HG02870 (cell line): ENCODE results near the gene SSR2.
A peak's percentile ranks its signal among the peaks of the same experiment; 100 is the strongest.

Source experiments
- ATAC-seq: cut with Tn5 transposase; IDR thresholded peaks from one replicate; pipeline ENCODE4 v1.9.1; 2021; ENCODE audit warnings: mild to moderate bottlenecking, moderate library complexity; ENCODE audit not compliant: unreplicated experiment

Gene SSR2

DNA sequence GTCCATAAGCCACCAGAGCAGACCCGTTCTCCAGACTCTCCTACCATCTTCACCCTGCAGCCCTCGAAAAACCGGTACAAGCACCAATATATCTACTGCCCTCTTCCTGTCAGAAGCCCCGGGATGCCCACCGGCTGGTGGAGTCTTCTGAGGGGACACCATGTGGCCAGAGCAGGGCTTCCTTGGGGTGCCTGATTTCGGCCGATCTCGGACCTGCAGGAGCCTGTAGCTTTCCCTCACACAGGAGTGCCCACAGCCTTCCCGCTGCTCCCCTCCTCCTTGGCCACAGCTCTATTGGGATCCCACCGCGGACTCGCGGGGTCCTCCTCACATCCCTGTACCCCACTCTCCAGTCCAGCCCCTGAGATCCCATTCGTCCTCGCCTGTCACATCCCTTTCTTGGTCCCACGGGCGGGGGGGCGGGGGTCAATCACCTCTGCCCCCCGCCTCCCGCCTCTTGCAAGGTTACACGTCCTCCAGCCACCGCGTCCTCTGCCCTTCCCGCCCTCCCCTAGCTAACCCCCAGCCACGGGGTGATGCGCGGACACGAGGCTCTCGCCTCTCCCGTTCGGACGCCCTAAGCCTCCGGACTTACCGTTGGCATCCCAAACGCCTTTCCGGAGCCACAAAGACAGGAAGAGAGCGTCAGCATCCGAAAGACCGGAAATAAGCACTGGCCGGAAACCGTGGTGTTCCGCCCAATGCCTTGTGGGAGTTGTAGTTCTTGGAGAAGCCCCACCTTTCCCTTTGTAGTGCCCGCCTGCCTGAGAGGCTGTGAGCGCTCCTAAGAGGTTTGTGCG lies at the start of gene SSR2:
TSS of gene SSR2 (minus strand) at position 659 of the 800 bp plus-strand sequence. CDS start 784 bp downstream, outside the sequence.
- ATAC-seq, result peak; percentile 97

DNA sequence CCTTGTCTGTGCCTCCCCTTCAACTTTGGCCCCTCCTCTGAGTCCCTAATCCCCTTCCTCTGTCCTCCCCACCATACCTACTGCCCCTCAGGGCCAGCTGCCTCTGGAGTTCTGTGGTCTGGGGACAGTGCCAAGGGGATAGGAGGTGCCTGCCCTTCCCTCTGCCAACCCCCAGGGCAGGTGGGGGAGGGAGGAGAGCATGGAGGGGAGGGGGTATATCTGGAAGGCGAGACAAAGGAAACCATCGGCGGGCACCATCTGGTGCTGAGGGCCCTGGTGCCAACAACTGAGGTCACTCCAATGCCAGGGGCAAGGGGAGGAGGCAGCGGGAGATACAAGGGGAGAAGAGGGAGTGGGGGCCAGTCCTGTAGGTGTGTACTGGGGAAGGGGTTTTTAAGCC lies 49.8 kb upstream of the SSR2 start:
- no peak for ATAC-seq

DNA sequence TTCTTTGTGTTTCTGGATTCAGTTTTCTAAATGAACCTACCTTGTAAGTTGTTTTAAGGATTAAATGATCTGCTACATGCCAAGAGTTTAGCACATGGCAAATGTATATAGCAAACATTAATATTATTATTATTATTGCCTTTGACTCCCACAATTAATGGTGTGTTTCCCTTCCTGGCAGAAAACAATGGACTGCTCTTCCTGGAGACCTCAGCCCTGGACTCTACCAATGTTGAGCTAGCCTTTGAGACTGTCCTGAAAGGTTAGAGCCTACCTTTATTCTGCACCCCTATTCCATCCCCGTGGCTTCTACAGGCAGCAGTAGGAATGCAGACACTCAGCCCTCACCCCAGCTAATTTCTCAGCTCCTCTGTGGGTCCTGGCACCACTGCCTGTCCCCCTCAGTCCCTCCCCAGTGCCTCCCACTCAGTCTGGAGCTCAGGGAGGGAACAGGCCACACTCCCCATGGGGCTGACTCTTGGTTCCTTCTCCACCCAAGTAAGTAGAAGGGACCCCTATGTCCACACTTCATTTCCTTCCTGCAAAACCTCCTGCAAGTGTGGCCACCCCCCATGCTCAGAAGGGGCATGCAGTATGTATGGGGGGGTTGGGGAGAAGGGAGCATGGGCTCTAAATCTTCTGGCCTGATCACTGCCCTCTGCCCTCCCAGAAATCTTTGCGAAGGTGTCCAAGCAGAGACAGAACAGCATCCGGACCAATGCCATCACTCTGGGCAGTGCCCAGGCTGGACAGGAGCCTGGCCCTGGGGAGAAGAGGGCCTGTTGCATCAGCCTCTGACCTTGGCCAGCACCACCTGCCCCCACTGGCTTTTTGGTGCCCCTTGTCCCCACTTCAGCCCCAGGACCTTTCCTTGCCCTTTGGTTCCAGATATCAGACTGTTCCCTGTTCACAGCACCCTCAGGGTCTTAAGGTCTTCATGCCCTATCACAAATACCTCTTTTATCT lies 49.0 kb upstream of the SSR2 start:
- ATAC-seq, result no peak

DNA sequence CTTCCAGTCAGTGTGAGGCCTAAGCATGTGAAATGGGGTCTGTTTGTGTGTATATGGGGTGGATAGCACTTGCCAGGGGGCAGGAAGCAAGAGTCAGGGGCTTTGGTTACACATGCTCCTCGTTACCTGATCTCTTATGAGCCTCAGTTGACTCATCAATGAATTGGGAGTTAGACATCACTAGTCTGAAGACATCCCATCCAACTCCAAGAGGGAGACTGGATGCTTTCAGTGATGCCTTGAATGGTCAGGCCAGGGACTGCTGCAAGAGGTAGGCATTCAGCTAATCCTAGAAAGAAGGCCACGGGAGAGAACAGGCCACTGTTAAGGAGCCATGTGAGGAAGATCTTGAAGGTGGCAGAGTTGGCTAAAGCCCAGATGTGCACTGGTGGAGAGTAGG lies 46.5 kb upstream of the SSR2 start:
- no peak for ATAC-seq

DNA sequence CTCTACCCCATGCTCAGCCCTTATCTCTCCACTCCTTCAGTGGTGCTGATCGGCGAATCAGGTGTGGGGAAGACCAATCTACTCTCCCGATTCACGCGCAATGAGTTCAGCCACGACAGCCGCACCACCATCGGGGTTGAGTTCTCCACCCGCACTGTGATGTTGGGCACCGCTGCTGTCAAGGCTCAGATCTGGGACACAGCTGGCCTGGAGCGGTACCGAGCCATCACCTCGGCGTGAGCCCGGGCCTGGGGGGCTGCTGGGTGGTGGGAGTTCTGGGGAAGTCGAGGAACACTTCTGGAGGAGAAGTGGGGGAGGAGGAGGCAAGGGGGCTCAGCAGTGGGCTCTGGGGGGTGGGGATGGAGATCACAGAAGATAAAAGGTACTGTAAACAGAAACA lies 45.1 kb upstream of the SSR2 start:
- ATAC-seq, result no peak

DNA sequence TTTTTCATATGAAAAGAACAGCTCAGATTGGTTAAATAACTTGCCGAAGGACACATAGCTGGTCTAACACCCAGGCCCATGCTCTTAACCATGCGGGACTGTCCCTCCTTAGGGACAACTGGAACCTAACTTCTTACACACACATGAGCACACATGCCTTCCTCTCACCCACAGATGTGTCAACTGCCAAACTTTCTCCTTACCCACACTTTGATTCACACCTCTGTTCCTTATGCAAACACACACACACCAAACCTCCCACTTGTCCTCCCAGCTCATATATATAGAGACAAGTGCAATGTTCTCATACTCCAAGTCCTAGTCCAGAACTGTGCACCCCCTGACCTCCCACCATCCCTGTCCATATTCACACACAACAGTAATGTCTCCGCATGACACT lies 44.5 kb upstream of the SSR2 start:
- no peak for ATAC-seq

DNA sequence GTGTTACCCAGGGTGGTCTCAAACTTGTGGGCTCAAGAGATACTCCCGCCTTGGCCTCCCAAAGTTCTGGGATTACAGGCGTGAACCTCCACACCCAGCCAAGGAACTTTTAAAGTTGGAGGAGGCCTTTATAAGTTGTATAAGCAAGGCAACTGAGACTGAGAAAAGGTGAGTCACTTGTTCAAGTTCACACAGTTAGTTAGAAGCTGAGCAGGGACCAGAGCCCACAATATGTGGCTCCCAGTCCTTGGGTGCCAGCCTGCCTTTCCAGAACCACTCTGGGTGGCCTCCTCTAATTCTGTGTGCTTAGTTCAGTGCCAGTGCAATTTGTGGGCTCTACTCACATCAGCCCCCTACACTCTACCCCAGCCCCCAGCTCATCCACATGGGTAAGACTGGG lies 43.9 kb upstream of the SSR2 start:
- ATAC-seq, result no peak

DNA sequence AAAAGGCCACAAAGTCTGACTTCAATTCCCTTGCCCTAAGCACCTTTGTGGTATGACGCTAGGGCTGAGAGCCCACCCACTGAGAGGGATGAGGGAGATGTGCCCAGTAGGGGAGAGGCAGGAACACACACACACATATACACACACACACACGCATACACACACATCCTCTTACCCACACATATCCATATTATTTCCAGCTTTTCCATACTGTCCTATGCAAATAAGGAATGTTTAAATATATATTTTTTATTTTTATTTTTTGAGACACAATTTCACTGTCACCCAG lies 43.2 kb upstream of the SSR2 start:
- ATAC-seq, result no peak

DNA sequence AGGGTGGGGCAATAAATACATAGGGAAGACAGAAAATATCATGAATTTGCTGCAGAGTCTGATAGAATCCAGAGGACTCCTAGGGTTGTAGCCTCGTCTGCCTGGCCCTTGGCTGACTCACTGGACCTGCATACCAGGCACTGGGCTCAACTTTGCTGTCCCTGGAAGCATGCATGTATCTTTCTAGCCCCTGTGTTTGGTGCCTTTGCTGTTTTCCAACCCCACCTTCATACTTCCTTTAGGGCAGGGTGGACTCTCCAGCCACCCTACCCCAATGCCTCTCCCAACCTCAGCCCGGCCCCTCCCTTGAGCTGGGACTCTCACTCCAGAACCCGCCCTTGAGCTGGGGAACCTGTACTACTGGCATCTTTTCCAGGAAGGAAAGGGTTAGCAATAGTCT lies 41.4 kb upstream of the SSR2 start:
- no peak for ATAC-seq

DNA sequence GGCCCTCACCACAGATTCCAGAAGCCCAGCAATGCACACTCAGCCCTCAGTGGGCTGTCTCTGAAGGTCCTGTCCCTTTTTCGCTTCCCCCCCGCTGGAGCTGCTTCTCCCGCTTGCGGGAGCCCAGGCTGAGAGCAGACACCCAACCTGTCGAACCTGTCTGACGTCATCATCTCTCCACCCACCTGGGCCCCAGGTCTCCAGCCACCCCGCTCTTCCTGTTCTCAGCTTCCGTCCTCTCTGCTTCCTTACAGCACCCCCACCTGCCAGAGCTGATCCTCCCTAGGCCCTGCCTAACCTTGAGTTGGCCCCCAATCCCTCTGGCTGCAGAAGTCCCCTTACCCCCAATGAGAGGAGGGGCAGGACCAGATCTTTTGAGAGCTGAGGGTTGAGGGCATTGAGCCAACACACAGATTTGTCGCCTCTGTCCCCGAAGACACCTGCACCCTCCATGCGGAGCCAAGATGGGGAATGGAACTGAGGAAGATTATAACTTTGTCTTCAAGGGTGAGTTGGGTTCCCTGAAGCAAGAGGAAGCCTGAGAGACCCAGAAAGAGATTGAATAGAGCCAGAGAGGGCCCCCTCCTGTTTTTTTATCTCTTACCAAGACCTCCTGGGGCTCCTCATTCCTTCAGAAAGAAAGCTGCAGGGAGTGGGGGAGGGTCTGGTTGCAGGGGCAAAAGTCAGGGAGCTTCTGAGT lies 40.3 kb upstream of the SSR2 start, which contains the start of gene RAB25:
TSS of gene RAB25 (plus strand) at position 224 of the 700 bp plus-strand sequence. CDS start at position 465, 241 bp downstream.
- no peak for ATAC-seq

DNA sequence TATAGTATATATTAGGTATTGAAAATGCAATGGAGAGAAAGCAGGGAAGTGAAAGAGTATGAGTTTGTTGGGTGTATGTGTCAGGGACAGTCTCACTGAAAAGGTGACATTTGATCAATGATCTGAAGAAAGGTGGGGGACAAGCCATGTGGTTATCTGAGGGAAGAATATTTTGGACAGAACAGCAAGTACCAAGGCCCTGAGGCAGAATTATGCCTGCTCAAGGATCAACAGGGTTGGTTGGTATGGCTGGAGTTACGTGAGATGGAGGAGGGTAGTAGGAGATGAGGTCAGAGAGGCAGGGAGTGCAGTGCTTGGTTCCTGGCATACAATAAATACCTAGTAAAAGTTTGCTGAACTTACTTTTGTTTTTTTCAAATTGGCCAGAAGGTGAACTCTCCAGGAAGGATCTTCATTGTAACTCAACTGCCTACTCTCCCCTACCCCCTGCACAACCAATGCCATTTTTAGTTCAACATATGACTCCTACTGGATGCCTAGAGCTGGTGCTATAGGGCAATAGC lies 35.6 kb upstream of the SSR2 start:
- ATAC-seq, result no peak

DNA sequence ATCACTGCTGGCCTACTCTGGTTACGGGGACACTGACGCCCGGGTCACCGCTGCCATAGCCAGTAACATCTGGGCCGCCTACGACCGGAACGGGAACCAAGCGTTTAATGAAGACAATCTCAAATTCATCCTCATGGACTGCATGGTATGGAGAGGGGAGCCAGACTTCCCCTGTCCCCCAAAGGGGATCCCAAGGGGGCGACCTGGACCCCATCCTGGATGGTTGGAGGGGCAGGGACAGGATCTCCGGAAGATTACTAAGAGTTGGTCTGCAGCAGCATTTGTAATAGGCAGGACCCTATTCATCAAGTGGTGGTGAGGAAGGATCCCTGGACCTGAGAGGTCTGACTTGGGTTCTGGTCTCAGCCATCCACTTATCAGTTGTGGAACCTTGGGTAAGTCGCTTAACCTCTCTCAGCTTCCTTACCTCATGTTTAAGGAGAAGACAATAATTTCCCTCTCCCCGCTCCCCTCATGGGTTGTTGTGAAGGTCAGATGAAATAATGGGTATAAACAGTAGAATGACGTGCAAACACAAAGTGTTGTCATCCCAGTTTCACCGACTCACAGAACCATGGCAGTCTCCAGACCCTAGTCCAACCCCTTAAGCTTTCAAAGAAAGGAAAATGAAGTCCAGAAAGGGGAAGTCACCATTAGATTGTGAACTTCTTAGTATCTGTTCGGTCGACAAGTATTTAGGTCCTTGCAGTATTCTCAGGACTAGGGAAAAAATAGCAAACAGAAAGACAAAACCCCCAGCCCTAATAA lies 34.7 kb upstream of the SSR2 start:
- no peak for ATAC-seq

DNA sequence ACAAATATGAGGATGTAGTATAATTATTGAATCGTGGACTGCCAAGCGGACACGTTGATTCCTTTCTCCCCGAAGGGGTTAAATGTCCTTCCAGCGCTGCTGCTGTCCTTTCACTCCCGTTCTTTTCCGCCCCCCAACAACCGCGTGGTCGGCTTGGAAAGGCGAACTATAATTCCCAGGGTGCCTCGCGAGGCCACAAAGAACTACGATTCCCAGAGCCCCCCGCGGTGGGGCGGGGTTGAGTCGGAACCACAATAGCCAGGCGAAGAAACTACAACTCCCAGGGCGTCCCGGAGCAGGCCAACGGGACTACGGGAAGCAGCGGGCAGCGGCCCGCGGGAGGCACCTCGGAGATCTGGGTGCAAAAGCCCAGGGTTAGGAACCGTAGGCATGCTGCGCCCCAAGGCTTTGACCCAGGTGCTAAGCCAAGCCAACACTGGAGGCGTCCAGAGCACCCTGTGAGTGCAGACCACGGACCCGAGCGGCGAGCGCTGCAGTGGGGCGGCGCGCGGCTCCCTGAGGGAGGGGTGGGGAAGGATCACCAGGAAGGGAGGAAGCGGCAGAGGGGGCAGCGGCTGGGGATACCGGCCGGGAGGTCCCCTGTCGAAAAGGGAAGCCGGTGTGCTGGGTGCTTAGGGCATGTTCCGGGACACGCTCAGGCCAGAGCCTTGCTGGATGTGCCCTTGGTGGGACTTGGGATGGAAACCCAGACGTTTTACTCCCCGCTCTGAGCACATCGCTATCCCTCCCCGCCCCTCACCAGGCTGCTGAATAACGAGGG lies 33.9 kb upstream of the SSR2 start, which contains the start of gene LAMTOR2:
TSS of gene LAMTOR2 (plus strand) at position 283 of the 781 bp plus-strand sequence. CDS start at position 391, 108 bp downstream.
- ATAC-seq, result peak; percentile 69

DNA sequence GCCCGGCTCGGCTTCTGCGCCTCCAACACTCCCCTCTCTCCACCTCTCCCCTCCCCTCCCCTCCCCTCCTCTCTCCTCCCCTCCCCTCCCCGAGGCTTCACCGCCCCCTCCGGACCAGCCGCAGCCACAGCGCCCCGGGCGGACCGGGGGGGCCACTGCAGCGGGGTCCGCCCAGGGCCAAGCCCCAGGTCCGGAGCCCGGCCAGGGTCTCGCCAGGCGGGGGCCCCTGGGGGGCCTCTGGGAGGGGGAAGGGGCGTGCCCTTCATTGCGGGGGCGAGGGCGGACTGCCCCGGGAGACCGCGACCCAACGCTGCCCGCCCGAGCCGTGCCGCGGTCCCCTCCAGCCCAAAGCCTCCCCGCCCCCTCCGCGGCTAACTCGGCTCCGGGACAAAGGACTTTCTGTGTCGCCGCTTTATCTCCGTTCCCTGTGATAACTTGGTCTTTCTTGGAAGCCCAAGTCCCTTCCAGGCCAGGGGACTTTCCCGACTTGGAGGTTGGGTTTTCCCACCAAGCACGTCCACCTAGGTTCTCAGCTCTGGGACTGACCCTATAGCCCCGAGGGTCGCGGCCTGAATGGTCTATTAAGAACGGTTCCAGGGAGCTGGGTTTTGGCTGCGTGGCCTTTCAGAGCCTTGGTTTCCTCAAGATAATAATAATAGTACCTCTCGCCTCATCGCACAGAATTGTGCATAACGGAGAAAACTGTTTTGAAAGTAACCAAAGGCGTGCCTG lies 33.2 kb upstream of the SSR2 start, which contains the start of gene UBQLN4:
TSS of gene UBQLN4 (minus strand) at position 31 of the 732 bp plus-strand sequence. CDS start 97 bp downstream, outside the sequence.
- peak; percentile 40 for ATAC-seq

DNA sequence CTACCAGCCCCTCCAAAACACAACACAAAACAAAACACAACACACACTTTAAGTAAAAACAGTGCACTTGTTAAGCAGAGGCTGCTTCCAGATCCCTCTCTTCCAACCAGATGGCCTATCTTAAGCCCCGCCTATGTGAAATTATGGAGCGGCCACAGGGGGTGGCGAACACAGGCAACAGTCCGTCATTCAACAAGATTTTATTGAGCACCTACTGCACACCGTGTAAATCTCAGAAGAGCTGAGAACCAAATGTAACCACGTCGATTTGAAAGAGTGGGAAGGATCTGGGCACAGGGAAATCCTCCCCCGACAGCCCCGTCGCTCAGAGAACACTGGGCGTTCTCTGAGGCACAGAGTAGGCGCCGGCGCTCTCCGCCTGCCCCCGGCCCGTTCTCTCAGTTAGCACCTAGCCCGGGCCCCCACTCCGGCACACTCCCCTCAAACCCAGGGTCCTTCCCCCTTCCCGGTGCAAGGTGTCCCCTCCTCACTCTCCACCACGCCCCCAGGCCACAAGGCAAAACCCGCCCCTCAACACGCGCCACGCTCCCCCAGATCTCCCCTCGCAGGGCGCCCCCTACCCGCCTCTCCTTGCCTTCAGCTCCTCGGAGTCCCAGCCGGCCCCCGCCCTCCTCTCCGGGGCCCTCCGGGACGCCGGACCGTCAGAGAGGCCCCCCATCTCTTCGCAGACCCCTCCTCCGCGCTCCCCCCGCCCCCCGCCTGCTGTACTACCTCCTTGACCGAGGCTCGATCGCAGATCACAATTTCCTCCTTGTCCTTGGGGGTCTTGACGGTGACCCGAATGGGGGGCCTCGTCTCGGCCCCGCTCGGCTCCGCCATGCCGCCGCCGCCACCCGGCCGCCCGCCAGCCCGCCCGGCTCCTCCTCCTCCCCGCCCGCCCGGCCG lies 32.4 kb upstream of the SSR2 start:
- peak; percentile 13 for ATAC-seq

DNA sequence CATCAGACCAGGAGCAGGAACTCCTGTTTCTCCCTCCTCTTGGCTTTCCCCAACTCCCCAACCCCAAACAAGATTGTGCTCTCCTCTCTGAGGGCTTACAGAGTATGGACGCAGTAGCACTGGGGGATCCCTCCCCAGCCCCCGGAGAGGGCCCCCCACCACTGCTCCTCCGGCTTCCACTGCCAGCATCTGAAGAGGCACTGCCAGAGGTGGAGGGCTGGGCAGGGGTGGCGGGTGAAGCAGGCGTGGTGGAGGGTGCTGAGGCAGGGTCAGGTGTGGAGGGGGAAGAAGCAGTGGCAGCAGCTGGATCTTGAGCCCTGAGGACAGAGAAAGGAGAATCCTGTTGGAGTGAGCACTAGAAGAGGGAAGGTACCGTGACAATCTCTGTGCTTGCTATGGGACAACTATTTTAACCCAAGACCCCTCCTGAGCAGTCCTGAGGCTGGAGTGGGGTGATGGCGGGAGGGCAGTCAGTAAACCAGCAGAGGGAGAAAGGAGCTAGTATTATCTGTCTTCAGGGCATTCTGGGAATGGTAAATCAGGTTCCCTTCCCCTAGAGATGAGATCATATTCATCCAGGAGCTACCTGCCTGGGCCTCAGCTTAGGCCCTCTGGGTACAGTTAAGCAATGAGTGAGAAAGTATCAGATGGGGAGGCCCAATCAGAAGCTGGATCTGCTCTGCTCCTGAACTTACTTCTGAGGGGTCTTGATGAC lies 30.4 kb upstream of the SSR2 start:
- ATAC-seq, result no peak

DNA sequence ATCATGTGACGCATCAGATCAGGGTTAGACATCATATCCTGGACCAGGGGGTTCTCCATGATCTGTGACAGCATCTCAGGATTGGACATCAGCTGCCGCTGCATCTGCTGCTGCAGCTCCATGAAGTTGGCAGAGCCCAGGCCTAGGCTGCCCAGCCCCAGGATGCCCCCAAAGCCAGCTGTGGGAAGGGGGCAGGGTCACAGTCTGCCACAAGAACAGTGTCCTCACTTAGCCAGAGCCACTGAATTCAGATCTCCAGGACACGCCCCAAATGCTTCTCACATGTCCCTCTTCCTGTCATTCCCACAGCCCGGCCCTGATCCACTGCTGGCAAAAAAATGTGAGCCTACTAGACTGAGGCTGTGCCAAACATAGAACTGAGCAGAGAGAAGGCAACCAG lies 29.6 kb upstream of the SSR2 start:
- no peak for ATAC-seq
